HG02571 (cell line): ENCODE data around the gene SNAPC3.
A peak's percentile ranks its signal among the peaks of the same experiment; 100 is the strongest.

Experiments
- ATAC-seq: cut with Tn5 transposase; IDR thresholded peaks from one replicate; pipeline ENCODE4 v1.9.1; 2021; ENCODE audit warnings: mild to moderate bottlenecking, moderate library complexity; ENCODE audit not compliant: unreplicated experiment

SNAPC3 gene

GRCh38 chr9:15491950-15492349 is 69.3 kb downstream of the SNAPC3 start:
- no peak for ATAC-seq

DNA sequence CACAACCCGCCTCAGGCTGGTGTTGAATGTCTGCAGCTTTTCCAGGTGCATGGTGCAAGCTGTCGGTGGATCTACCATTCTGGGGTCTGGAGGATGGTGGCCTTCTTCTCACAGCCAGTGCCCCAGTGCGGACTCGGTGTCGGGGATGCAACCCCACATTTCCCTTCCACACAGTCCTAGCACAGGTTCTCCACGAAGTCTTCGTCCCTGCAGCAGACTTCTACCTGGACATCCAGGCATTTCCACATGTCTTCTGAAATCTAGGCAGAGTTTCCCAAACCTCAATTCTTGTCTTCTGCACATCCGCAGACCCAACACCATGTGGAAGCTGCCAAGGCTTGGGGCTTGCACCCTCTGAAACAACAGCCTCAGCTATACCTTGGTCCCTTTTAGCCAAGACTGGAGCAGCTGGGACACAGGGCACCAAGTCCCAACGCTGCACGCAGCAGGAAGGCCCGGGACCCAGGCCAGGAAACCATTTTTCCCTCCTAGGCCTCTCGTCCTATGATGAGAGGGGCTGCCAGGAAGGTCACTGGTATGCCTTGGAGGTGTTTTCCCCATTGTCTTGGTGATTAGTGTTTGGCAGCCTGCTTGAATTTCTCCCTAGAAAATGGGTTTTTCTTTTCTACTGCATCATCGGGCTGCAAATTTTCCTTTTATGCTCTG is 69.9 kb downstream of the SNAPC3 start:
- ATAC-seq, result no peak

GRCh38 chr9:15498246-15498995 is 75.7 kb downstream of the SNAPC3 start:
- ATAC-seq, result no peak

DNA sequence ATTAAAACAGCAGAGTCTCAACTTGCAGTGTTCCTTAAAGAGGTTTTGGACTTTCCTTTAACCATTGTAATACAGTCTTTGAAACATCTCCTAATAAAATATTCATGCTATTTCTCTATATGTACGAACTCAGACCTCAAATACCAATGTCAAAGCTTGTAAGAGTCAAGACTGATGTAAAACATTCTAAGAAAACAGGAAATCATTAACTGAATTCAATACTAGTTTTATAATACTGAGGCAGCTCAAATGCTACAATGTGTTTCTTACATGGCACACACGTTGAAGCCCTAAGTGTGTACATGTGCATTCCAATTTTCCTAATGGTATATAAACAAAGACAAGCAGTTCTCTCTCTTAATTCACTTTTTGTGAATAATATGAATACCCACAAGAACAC is 76.5 kb downstream of the SNAPC3 start:
- no peak for ATAC-seq

DNA sequence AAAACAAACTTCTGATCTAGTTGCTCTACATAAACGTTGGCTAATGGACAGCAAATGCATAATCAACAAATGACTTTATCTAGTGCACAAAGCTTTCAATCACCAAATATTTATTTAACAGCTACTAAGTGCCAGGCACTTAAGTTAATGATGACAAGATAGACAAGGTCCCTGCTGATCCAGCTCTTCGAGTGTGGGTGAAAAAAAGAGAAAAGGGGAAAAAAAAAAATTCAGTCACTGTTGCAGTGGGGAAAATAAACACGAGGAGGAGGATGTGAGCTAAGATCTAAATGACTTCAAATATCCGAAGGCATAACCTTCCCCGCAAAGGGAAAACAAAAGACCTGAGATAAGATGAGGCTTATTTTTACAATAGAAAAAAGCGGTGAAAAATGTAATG is 78.5 kb downstream of the SNAPC3 start:
- ATAC-seq, result no peak

GRCh38 chr9:15501803-15502202 is 79.1 kb downstream of the SNAPC3 start:
- no peak for ATAC-seq

GRCh38 chr9:15505921-15506320 is 83.2 kb downstream of the SNAPC3 start:
- no peak for ATAC-seq

DNA sequence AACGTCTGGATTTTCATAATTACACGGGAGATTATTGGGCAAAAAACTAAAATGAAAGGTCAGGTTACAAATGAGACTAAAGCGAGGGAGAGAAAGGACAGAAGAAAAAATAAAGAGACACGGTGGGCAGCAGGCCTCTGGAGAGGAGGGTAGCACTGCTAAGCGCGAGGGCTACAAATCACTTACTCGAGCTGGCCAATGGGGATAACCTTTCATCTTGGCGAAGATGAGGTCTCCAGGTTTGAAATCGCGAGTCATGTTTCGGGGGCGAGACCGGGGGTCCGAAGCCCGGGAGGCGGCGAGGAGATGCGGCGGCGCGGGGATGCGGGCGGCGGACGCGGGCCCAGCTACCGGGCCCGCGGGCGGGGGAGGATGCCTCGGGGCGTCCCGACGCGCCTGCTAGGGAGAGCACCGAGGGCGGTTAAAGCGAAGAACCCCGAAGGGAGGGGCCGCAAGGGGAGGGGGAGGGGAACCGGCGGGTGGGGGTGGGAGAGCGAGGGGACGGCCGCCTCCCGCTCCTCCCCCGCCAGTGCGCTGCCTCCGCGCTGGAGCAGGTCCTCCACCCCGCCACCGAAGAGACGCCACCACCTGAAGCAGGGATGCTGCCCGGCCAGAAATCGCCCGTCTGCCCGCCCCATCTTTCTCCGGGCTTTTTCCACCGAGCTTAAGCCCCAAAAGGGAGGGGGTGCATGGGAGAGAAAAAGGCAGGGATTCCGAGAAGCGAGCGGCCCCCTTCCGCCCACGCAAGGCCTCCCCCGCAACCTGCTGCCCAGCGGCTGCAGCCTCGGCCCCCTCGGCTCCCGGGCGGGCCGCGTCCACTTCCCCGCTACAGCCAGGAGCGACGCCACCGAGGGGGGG is 87.5 kb downstream of the SNAPC3 start:
- ATAC-seq, result peak; percentile 50

GRCh38 chr9:15510789-15511575 is 88.3 kb downstream of the SNAPC3 start, which contains the start of gene PSIP1:
PSIP1 (minus strand) TSS chr9:15510970; CDS start chr9:15510188, 782 bp downstream.
- ATAC-seq, result peak; percentile 76
